ENCODE measurements around the gene NQO1.
"Not testable (repeated sequence)": the region's sequence is repeated elsewhere in the genome, so short reads cannot be mapped to it uniquely, and the experiment has no call there.

The NQO1 gene

DNA sequence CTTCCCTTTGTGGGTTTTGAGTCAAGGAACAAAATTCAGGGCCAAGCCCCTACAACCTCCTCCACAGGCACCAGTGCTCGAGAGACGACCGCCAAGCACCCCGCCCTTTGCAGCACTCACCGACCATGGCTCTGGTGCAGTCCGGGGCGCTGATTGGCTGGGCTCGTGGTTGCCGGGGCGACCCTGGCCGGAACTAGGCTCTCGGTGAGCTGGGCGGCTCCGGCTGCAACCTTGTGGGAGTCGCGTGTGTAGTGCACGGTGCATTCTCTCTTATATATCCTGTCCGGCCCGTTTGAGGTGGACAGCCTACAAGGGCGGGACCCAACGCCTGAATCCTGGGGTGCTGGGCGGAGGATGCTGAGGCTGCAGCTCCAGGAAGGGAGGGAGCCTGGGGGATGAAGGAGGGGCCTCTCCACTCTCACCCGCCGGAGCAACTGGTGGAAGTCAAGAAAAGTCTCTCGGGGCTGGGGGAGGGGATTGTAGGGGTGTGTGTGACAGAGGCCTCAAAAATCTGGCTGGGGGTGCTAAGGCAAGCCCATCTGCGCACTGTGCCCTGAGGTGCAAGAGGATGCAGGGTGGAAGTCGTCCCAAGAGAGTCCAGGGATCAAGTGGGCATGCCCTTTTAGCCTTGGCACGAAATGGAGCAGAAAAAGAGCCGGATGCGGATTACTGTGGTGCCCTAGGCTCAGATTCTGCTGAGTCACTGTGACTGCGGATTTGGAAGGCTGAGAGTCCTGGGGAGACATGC, at the start of gene NQO1:
Gene NQO1, minus strand, starts transcription at position 248 of the 748 bp plus-strand sequence. Its CDS starts 121 bp downstream, at position 127.
- DNase-seq: peak; percentile 95

DNA sequence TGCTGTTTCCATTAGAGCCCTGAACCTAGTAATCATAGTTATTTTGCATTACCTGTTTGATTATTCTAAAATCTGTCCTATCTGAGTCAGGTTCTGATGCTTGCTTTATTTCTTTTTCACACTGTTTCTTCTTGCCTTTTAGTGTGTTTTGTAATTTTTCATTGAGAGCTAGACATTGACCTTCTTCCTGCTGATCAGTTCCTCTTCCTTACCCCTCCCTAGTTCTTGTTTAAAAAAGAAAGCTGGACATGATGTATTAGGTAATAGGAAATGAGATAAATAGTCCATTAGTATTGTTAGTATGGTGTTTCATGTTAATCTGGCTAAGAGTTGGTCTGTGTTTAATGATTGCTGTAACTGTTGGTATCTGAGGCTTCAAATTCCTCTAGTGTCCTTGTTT, 49.2 kb upstream of the NQO1 start:
- DNase-seq: no peak

DNA sequence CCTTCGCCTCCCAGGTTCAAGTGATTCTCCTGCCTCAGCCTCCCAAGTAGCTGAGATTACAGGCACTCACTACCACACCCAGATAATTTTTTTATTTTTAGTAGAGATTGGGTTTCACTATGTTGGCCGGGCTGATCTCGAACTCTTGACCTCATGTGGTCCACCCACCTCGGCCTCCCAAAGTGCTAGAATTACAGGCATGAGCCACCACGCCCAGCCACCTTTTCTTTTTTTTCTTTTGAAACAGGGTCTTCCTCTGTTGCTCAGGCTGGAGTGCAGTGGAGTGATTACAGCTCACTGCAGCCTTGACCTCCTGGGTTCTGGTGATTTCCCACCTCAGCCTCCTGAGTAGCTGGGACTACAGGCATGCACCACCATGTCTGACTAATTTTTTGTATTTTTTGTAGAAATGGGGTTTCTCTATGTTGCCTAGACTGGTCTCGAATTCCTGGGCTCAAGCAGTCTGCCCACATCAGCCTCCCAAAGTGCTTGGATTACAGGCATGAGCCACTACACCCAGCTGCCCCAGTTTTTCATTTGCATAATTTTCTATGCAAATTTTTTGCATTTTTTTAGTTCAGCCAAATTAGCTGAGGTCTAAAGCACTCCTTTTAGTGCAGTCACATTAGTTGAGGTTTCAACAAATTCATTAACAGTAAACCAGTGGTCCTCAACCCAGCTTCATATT, 47.0 kb upstream of the NQO1 start:
- DNase-seq: no peak

DNA sequence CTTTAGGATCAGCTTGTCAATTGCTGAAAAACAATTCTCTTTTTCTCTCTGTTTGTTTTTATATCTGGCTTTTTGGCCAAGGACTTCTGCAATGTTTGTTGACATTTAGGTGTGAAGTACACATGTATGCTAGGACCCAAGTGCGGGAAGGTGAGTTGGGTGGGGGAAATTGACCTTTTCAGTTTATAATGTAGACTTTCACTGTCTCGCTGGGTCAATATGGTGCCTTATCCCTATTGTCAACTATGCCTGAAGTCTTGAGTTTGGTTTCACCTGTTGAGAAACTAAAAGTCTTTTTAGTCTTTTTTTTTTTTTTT, 45.2 kb upstream of the NQO1 start:
- no peak for DNase-seq

DNA sequence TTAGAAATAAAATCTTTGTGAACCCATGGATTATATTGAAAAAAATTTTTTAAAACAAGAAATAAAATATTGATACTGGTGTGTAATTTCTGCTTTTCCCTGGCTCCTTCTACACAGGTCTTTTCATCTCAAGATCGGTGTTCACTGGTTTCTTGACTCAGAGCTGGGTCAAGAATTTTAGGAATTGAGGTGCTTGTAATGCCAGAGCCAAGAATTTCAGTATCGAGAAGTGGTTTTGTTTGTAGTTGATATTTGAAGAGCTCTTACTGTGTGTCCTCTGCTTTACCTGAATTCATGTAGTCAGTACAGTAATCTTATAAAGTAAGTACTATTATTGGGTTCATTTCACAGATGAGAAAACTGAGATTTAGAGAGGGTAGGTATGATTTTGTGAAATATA, 43.0 kb upstream of the NQO1 start:
- DNase-seq: no peak

DNA sequence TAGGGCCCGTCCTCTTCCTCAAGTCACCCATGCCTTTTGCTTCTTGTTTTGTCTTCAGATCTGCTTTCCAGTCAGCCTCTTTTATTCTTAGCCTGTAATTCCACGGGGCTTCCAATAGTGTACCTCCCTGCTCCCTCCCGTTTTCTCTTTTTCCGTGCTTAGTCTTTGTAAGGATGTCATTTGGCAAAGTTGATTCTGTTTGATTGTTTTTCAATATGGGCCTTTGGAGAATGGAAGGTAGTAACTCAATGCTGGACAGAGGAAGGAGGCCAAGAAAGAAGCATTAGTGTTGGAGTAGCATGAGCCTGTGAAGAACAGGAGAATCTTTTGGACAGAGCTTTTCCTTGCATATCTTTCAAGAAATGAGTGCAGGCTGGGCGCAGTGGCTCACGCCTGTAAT, 42.3 kb upstream of the NQO1 start:
- no peak for DNase-seq

DNA sequence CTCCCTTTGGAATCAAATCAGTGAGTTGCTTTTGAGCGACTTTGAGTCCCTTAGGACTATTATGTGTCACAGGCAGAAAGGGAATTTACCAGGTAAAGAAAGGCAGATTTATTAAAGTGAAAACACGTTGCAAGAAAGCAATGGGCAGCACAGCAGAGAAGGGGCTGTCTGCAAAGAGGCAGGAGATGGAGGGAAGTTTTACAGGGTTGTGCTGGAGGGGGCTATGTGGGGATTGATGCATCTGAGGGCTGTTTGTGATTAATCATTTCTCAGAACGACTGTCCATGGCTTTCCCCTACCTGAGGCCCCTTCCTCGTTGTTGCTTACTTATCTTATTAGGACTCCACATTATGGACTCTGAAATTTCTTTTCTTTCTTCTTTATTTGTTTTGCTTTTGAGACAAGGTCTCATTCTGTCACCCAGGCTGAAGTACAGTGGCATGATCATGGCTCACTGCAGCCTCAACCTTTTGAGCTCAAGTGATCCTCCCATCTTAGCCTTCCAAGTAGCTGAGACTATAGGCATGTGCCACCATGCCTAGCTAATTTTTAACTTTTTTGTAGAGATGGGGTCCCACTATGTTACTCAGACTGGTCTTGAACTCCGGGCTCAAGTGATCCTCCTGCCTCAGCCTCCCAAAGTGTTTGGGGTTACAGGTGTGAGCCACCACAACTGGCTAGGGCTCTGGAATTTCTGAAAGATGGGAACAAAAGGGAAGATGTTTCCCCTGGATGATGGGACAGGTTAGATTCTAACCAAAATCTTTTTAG, 41.3 kb upstream of the NQO1 start:
- peak; percentile 8 for DNase-seq

DNA sequence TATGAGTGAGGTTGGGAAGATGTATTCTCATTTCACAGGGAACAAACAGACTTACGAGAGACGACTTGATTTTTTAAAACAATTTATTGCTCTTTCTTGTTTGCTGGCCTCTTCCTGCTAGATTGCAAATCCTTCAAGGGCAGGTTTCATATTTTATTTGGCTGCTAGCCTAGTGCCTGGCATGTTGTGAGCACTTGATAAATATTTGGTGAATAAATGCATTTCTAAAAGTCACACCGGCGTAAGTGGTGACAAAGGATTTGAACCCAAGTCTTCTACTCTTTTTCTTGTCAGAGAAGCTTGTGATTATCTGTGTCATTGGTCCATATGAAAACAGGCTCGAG, 37.2 kb upstream of the NQO1 start:
- DNase-seq: no peak

DNA sequence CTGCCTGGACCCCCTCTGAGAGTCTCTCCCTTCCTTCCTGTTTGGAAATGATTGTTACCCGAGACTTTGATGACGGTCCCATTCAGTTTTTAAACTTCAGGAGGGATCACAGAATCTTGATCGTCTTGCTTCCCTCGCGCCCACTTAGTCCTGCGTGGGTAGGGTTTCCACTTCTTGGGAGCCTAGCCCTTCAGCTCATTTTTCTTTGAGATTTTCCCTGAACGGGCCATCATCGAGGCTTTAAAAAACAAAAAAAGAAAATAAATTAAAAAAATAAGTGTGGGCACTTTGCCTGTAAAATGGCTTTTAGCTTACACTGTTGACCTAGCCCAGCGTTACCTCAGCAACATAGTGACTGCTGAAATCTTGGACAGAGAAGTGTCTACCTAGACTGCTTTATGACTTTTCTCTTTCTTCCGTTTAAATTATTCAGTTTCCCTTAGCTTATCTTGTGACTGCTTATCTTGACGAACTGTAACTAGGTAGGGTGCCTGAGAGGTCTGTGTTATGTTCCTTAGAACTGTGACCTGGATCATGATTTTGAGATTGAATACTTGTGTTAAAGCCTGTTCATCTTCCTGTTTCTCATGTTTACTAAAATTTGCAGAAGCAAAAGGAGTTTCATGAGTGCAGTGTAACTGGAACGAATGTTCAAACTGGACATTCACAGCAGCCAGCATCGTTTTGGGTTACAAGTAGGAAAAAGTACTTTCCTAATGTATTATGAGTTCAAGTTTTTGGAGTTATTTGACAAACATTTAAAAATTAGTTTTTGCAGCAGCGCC, 36.6 kb upstream of the NQO1 start:
- DNase-seq: no peak

DNA sequence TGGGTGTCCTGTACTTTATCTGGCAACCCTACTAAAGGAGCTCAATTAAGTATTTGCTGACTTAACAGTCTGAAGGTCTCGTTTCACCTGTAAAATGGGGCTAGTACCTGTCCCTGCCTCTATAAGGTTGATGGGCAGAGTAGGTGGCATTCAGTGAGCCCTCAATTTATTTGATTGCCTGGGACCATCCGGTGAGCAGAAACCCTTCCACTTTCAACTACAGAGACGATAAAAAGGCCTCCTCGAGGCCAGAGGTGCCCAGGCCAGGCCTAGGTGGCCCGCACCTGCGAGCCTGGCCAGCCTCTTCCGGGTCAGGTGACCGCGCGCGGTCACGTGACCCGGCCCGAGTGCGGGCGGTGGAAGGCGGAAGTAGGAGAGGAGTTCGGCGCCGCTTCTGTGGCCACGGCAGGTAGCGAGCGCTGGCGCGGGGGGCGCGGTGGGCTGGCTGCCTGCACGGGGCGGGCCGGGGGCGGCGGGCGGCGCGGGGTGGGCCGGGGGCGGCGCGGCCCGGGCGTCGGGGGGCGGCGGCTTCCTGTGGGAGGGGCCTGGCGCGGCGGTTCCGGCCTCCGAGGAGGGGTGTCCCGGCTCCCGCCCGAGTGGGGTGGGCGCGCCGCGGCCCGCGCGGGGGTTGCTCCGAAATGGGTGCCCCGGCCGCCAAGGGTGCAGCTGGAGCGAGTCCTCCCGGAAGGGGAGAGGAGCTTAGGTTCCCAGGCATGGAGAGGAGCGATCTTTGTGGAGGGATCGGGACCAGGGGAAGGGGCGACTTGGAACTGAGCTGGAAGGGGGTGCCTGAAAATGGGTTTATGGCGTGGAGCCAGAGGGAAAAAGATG, 35.8 kb upstream of the NQO1 start, which contains the start of gene WWP2:
Gene WWP2, plus strand, starts transcription at position 350 of the 831 bp plus-strand sequence. CDS start 24,679 bp downstream, outside the sequence.
- peak; percentile 81 for DNase-seq

DNA sequence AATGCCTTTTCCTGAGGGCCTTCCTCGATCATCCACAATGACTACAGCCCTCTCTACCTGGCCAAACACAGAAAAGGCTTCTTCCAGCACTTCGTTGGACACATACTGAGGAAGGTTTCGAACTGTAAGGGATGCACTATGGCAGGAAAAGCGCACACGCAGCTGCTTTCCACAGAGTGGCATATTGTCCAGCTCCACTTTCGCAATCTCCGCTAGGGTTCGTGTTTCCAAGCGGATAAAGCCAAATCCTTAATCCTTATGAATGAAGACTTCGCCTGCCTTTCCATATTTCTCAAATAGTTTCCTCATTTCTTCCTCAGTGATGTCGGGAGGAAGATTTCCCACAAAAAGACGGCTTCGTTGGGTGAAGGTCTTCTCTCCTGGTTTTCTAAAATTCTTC, 31.0 kb upstream of the NQO1 start:
- DNase-seq: not testable (repeated sequence)

DNA sequence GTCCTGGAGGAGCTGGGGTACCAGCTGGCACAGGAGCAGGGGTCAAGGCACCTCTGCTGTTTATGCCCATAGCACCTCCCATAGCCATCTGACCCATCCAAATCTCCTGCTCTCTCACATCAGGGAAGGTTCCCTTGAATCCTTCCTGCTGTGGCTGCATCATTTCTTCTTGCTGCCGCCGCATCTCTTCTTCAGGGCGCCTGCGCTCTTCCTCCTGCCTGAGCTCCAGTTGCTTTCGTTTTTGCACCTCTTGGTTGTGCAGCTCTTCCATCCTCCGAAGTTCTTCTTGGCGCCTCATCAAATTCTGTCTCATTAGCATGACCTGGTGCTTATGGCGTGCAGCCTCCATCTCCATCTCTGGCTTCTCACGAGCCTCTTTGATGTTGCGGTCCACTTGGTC, 30.3 kb upstream of the NQO1 start:
- DNase-seq: no peak

DNA sequence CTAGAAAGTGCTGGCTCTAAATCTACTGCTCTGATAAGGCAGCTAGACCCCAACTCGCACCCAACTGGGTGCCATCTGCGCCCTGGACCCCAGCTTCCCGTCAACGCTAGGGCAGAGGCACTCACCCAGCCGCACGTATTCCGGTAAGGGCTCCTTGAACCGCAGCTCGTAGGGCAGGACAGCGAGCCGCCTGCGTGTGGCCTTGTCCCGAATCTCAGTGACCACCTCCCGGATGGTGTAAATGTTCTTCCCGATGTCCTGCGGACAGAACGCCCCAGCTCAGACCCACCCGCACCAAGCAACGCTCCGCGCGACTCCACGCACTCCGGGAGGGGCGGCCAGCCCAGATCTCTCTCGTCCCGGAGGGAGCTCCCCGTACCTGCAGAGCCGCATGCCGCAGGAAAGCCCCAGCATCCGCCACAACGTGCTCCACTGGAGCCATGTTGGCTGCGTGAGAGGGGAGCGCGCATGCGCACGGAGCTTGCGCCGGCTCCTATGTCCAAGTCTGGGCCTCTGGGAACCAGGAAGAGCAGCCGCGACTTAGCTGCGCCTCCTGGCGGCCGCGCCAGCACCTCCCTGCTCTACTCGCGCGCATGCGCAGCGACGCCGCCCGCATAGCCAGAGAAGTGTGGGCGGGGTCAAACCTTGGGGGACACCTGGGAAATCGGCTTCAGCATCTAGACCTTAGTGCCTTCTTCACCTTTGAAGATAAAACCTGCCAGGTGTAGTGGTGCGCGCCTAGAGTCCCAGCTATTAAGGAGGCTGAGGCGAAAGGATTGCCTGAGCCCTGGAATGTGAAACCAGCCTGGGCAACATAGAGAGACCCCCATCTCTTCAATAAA, 28.3 kb upstream of the NQO1 start, which contains the start of gene NOB1:
Gene NOB1, minus strand, starts transcription at position 458 of the 842 bp plus-strand sequence. Its CDS starts 16 bp downstream, at position 442.
- peak; percentile 97 for DNase-seq

DNA sequence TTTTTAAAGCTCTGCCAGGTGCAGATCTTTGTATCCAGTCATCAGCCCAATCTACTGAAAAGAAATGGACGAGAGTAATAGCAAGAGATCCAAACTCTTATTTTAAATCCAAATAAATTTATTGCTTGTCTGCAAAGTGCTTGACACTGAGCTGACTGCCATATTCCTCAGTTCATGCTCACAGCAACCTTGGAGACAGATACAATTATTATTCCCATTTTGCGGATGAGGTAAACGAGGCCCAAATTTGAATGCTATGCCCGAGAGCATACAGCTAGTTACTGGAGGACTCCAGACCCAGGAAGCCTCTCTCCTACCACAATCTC, 27.7 kb upstream of the NQO1 start:
- DNase-seq: no peak

DNA sequence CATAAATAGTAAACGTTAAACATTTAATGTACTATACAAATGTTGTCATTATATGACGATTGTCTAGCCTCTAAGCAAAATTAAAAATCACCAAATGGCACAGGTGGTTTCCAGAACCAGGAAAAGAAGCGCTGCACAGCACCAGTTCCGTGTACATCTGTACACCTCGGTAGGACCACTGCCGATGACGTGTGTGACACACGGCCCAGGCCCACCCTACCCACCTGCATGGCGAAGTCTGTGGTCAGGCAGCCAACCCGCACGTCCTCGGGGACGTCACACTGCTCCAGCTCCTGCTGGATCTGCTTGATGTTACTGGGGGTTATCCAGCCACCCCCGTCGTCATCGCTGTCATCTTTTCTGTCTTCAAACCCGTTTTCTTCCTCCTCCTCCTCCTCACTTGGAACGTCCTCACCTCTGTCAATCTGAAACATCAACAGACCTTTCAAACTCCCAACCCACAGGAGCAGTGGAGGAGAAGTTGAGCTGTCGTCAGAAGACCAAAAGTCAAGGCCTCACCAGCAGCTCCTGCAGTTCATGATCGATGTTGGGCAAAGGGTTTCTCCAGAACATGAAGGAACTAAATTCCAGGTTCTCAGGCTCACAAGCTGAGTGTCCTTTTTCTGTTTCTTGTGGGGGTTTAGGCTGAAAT, 22.5 kb upstream of the NQO1 start:
- DNase-seq: no peak

DNA sequence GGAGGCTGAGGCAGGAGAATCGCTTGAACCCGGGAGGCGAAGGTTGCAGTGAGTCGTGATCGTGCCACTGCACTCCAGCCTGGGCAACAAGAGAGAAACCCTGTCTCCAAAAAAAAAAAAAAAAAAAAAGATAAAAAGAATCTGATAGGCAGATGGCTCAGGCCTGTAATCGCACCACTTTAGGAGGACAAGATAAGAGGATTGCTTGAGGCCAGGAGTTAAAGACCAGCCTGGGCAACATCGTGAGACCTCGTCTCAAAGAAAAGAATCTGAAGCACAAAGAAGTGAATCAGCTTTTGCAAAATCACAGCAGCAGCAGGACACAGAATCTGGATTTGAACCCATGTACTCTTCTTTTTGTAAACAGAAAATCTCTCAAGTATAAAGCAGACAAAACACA, 20.8 kb upstream of the NQO1 start:
- DNase-seq: no peak

DNA sequence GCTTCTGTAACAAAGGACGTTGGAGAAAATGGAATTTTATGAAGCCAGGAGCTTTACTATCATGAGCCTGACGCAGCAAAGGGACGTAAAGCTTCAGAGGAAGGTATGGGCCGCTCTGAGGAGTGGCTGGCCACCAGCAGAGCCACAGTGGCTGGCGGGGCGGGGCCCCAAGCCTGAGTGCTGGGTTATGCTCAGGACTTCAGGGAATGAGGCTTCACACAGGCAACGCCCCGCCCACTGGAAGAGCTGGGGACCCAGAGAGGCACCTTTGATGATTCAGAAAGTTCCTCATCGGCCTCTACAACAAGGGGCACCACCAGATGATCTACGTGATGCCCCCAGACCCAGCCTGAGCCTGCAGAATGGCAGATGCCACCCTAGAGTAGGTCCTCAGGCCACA, 19.6 kb upstream of the NQO1 start:
- no peak for DNase-seq

DNA sequence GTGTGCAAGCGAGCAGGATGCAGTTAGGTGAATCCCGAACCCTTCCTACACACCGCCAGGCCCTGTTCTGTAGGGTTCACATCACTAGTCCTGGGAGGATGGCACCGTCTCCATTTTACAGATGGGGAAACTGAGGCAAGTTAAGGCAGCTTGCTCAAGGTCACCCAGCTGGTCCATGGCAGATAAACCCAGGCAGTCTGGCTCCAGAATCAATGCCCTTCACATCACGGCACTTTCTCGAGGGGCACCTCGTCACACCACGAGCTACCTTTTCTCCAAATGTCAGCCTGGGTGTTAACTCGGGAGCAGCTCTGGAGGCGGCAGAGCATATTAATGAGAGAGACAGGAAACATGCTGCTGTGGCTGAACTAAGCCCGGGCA, 18.9 kb upstream of the NQO1 start:
- DNase-seq: no peak

DNA sequence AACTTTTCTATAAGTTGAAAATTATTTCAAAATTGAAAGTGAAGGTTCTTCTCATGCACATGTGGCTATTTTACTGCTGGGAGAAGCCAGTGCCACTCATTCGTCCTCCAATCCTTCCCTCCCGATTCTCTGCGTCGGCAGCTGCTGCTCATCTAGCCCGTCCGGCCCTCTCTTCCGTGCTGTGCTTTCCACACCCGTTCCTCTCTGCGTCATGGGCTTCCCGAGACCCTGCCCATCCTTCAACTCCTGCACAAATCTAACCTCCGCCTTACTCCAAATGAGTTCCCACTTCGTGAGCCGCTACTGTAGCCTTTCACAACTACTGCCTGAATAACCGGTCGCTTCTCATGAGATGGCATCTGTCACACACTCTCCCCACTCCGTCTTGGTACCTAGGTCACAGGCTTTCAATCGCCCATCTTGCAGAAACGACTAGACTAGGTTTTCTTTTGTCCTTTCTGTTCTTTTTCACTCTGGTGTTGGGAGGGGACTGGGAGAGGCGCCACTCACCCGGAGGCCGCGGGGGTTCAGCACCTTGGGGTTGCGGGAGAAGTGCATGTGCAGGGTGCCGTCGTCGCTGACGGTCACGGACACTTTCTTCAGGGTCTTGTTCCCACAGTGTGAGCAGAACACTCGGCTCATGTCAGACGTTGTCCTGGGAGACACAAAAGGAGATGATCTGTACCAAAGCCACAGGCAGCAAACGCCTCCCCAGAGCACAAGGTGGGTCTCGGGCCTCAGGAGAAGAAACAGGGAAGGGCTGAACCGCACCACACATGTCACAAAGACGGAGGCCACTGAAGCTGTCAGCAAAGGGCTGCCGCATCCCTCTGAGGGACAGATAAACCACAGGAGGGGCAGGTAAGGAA, 18.2 kb upstream of the NQO1 start:
- DNase-seq: no peak

All from activated CD4-positive, alpha-beta T cell treated with anti-CD3 and anti-CD28 coated beads for 48 hours (primary cell).